Hepatic stellate cell (primary cell): Measurements from ENCODE around the gene SSC5D.
A peak's percentile ranks its signal among the peaks of the same experiment; 100 is the strongest.
"Not testable (repeated sequence)": the region's sequence is repeated elsewhere in the genome, so short reads cannot be mapped to it uniquely, and the experiment has no call there.

Source experiments
- DNase-seq: peaks from one replicate; pipeline ENCODE4 v3.0.0; 2011; ENCODE audit warnings: low spot score

The SSC5D gene

GRCh38 chr19:55486971-55487923 lies 989 bp upstream of the SSC5D start:
- DNase-seq = peak; percentile 96

GRCh38 chr19:55488986-55489710 lies 912 bp downstream of the SSC5D start:
- DNase-seq = no peak

- DNase-seq = no peak
Measured at GRCh38 chr19:55489711-55490477, 1.7 kb downstream of the SSC5D start.

- no peak for DNase-seq
Measured at GRCh38 chr19:55490478-55491432, 2.5 kb downstream of the SSC5D start.

DNA sequence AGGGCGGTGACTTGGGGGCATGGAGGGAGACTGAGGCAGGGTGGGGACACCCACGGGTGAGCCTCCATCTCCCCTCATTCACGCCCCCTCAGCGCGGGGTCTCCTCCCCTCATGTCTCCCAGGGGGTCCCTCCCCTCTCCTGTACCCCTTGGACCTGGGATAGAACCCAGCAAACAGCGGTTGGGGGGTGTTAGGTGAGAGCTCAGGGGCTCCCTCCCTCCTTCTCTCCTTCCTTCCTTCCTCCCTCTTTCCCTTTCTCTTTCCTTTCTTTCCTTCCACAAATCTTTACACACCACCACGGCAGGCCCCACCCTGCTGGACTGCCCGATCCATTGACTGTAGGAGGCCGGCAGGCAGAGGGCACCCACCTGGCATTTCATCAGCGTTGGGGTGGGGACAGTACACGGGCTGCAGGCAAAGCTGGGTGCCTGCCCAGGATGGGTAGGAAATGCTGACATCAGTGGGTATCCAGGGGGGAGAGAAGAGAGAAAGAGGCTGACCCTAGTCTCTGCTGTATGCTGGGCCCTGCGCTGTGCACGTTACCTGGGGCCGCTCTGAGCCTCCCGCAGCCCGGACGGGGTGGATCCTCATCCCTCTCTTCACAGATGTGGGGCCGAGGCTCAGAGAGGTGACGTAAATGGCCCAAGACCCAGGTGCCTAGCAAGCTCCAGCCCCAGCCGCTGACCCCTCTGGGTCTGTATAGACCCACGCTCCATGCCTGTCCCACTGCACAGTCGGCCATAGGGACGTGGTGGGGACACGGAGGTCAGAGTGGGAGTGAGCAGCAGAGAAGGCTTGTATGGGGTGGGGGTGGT lies 3.5 kb downstream of the SSC5D start:
- no peak for DNase-seq

- DNase-seq = no peak
Measured at GRCh38 chr19:55492362-55492944, 4.2 kb downstream of the SSC5D start.

DNA sequence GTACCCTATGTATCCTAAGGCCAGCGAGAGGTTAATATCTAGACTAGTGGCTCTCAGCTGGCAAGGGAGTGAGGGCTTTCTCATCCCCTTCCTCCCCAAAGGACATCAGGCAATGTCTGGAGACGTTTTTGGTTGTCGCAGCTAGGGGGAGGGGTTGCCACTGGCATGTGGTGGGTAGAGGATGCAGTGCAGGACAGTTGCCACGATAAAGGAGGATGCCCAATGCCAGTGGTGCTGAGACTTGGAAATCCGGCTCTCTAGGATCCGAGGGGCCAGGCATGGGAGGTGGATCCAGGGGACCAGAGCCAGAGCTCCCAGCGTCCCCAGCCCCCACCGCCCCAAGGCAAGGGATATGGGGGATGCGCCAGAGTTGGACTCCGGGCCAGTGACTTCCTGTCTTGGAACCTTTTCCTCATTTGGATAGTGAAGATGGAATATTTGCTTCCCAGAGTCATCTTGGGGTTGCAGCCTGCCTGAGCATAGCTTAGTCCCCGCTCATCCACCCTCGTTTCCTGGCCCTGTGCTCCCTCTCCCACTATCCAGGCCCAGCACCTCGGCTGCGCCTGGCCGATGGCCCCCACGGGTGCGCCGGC lies 4.9 kb downstream of the SSC5D start:
- DNase-seq = peak; percentile 55

DNA sequence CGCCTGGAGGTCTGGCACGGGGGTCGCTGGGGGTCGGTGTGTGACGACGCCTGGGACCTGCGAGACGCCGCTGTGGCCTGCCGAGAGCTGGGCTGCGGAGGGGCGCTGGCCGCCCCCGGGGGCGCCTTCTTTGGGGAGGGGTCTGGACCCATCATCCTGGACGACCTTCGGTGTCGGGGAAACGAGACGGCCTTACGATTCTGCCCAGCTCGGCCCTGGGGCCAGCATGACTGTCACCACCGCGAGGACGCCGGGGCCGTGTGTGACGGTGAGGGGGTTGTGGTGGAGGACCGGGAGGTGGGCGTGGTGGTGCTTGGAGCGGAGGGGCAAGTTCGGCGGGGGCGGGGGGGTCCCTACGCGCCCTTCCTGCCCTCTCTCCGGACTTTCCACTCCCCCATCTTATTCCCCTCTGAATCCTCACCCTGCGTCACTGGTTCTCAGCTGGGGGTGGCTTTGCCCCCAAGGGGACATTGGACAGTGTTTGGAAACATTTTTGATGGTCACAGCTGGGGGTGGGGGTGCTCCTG lies 5.5 kb downstream of the SSC5D start:
- peak; percentile 44 for DNase-seq

GRCh38 chr19:55494172-55494761 lies 6.0 kb downstream of the SSC5D start:
- DNase-seq = peak; percentile 96

GRCh38 chr19:55495646-55496349 lies 7.6 kb downstream of the SSC5D start:
- no peak for DNase-seq

- DNase-seq = not testable (repeated sequence)
Measured at GRCh38 chr19:55496820-55497219, 8.6 kb downstream of the SSC5D start.

DNA sequence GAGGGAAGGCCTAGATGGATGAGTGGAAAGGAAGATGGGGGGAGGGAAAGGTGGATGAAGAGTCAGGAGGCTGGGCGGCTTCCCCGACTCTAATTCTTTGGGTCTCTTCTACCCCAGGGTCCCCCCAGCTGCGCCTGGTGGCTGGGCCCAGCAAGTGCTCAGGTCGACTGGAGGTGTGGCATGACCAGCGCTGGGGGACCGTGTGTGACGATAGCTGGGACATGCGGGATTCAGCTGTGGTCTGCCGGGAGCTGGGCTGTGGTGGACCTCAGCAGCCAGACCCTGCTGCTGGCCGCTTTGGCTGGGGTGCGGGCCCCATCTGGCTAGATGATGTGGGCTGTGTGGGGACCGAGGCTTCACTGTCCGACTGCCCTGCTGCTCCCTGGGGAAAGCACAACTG lies 9.5 kb downstream of the SSC5D start:
- DNase-seq = no peak

DNA sequence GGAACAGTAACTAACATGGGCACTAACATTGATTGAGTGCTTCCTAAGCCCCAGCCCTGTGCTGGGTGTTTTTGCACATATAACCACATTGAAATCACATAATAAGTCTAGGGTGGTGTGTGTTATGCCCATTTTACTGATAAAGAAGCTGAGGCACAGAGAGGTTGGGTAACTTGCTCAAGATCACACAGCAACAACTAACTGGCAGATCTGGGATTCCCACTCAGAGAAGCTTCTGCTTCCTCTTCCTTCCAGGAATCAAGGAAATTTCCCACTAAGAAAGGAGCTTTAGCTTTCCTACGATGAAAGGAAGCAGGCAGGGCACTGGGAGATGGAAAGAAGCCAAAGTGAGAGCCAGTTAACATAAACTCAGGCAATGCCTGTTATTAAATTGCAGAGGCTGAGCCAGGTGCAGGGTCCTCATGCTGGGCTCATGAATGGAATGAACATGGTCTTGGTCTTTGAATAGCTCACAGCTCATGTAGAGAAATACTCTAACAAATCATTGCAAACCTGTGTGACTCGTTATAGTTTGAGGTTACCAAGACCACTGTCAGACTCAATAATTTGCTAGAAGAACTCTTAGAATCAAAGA lies 10.1 kb downstream of the SSC5D start:
- no peak for DNase-seq

DNA sequence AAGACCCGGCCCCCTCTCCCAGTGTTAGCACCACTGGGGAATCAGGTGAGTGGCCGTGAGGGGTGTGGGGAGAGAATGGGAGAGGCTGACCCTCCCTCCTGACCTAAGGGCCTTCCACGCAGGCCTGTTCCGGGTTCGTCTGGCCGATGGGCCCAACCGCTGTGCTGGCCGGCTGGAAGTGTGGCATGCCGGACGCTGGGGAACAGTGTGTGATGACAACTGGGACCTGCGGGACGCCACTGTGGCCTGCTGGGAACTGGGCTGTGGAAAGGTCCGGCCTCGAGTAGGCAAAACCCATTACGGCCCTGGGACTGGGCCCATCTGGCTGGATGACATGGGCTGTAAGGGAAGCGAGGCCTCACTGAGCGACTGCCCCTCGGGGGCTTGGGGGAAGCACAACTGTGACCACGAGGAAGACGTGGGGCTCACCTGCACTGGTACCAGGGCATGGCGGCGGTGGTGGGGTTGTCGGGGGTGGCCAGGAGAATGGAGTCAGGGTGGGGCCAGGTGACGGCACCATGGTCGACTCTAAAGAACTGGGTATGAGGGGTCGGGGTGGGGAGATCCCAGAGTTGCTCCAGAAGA lies 12.2 kb downstream of the SSC5D start:
- DNase-seq = no peak

GRCh38 chr19:55502197-55502952 lies 14.1 kb downstream of the SSC5D start:
- no peak for DNase-seq

GRCh38 chr19:55503157-55503501 lies 14.9 kb downstream of the SSC5D start:
- no peak for DNase-seq
